GM12874 (cell line): ENCODE data around the gene CNOT6.

Experiments
- TF ChIP-seq, protein P1 (sequence below): IDR thresholded peaks from 2 replicates; pipeline ENCODE4 v1.5.1; 2011; ENCODE audit warnings: low read depth, mild to moderate bottlenecking, control low read depth, low read length, moderate library complexity; ENCODE audit not compliant: insufficient read depth

The CNOT6 gene

DNA sequence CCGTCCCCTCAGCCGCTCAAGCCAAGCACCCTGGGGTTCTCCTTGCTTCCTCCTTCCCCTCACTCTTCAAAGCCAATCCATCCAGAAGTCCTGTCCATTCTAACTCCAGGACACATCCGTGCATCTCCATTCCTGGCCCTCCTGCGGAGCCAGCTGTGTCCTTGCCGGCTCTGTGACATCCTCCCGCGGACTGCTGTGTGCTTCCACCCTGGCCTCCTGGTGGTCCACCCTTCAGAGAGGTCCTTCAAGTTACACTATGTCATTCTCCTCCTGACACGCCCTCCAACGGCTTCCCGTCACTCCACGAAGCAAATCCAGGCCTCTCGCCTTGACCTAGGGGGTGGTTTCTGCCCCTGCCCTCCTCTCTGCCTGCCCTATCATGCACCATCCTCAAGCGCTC is 110.1 kb downstream of the CNOT6 start:
- TF ChIP-seq, protein P1, sequence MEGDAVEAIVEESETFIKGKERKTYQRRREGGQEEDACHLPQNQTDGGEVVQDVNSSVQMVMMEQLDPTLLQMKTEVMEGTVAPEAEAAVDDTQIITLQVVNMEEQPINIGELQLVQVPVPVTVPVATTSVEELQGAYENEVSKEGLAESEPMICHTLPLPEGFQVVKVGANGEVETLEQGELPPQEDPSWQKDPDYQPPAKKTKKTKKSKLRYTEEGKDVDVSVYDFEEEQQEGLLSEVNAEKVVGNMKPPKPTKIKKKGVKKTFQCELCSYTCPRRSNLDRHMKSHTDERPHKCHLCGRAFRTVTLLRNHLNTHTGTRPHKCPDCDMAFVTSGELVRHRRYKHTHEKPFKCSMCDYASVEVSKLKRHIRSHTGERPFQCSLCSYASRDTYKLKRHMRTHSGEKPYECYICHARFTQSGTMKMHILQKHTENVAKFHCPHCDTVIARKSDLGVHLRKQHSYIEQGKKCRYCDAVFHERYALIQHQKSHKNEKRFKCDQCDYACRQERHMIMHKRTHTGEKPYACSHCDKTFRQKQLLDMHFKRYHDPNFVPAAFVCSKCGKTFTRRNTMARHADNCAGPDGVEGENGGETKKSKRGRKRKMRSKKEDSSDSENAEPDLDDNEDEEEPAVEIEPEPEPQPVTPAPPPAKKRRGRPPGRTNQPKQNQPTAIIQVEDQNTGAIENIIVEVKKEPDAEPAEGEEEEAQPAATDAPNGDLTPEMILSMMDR: no peak

DNA sequence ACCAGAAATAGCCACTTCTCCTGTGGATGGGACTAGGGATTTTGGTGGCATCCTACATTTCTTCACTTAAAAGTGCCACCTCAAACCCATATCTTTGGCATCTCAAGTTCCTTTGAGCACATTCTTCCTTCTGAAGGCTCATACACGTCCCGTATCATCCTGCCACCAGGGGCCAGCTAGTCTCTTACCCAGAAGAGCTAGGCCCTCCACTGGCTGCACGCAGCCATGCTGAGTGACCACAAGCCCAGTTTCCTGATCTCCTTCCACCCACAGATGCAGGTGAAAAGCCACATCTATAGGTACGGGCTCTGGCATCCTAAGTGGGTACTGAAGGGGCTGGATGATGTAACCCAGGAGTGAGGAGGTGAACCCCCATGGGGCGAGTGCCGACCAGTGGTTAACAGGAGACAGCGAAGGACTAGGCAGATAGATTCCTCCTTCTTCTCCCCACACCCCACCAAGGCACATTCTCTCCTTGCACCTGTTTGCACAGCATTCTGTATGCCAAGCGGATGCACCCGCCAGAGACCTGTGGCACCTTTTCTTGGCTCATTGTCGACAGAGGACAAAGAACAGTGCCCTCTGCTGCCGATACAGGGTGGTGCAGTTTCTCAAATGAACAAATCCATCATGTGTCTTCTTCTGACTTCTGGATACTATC is 111.5 kb downstream of the CNOT6 start:
- TF ChIP-seq, protein P1: peak; percentile 80

DNA sequence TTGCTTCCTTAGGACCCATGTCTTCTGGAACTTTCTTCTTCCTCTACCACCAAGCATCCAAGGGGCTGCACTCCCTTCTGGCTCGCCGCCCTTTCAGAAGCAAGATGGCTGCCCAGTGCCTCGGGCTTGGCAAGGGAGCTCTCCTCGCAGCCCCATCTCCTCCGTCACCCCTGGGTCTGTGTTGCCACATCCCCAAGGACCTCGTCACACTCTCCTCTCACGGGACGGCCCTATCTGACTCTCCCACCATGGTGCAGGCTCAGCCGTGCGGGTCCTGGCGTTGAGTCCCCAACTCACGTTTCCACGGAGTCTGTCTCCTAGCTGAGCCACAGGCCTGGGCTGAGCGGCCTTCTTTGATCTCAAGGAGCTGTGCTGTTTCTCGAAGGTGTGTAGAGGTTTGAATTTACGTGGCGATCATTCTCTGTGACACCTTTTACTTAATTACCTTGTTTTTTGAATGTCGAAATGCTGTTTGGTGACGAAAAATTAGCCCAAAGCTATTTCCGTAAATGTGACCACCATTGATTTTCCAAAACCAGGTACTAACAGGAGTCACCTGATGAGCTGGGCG is 112.1 kb downstream of the CNOT6 start:
- TF ChIP-seq, protein P1: no peak

DNA sequence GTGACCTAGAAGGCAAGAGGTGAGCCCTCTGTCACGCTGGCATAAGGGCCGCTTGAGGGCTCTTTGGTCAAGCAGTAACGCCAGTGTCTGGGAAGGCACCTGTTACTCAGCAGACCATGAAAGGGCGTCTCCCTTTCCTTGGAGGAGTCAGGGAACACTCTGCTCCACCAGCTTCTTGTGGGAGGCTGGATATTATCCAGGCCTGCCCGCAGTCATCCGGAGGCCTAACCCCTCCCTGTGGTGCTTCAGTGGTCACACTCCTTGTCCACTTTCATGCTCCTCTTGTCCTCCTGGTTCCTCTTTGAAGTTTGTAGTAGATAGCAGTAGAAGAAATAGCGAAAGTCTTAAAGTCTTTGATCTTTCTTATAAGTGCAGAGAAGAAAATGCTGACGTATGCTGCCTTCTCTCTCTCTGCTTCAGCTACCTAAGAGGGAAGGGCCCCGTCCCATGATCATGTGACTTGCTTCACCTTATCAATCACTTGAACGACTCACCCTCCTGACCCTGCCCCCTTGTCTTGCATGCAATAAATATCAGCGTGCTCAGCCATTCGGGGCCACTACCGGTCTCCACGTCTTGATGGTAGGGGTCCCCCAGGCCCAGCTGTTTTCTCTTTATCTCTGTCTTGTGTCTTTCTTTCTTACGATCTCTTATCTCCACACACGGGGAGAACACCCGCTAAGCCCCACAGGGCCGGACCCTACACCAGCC is 113.8 kb downstream of the CNOT6 start:
- TF ChIP-seq, protein P1: no peak

DNA sequence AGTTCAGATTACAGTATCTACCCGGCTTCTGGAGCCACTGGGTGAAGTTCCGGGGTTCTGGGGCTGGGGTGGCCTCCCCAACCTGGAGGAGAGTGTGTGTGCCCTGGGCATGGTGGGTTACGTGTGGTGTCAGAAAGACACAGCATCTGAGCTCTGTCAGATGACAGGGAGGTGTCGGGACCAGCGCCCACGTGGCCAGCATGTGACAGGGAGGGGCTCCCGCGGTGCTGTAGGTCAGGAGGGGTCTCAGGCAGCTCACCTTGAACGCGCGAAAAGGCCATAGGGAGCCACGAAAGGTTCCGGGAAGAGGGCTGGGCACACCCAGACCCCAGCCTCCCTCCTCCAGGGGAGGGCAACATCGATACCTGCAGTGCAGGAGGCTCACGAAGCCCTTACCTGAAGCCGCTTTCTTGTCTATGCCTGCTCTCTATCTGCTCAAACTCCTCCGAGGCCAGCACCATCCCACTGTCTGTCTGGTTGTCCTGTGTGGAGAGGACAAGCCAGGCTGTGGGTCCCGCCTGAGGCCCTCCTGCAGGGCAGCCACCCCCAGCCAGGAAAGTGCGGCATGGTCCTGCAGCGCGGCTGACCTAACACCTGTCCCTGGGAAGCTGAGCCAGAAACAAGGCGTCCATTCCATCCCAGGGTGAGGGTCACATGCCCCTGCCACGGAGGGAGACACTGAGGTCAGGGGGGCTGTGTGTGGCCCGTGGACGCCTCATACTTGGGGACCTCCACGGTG is 114.6 kb downstream of the CNOT6 start:
- TF ChIP-seq, protein P1: no peak

DNA sequence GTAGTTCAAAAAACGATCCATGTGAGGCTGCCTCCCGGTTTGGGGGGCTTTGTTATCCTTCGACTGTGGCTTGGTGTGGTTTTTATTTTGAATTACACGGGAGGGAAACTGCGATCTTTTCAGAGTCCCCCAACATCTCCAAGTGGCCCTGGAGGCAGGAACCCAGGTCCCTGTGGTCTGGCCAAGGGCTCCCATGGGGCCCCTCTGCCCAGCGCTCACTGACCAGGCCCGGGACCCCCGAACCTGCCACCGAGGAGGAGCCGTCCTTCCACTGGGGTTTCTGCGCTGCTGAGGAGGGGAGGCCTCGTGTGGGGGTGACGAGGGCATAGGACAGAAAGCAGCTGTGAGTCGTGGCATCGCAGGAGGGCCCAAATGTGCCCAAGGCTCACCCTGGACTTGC is 115.2 kb downstream of the CNOT6 start:
- TF ChIP-seq, protein P1: no peak

DNA sequence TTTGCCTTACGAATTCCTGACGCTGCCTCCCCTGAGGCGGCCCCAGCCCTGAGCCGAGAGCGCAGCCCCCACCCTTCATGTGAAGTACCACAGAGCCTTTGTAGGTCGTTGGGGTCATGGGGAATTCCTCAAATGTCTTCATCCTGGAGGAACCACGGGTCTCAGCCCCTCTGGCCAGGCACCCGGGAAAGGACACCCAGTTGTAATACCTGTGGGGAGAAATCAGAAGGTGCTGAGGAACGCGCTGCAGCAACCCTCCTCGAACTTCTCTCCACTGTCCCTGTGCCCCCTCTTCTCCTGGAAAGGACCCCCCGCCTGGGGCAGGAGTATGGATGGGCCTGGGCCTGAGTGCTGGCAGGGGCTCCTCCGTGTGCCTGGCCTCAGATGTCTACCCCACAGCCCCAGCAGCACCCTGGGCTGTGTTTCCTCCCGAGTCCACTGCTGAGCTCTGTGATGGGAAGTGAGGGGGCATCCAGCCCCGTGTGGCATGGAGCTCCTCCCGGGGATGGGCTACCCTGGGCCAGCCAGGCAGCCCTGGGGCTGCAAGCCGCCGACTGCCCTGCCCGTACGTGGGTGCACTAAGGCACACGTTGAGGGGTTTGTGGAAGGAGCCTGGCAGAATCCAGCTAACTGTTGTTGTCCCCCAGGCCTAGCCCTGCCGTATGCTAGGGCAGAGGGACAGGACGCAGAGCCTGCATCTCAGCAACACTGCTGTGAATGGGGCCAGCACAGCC is 115.8 kb downstream of the CNOT6 start:
- TF ChIP-seq, protein P1: no peak
